A673 (cell line): ENCODE results near the gene DNAJB12. TPM values are rescaled to one million over a fixed set of nuclear protein-coding genes. Genes with fewer than 3 reads are reported as not detected.
A peak's percentile ranks its signal among the peaks of the same experiment; 100 is the strongest.

Source experiments
- BruUV-seq: library from RNA; stranded (reverse); fragments of 400-500 nt; replicated peaks from 2 replicates; lab custom pipeline; 2021; lab: Mats Ljungman, UMichigan
- CTCF ChIA-PET: fragments of 300-600 bp; sonication (Branson Sonifier 250); formaldehyde crosslinking; loops from one replicate; lab custom pipeline; 2022; ENCODE audit warnings: antibody characterized with exemption; lab: Charles Lee
- POLR2A ChIA-PET: fragments of 300-600 bp; sonication (Branson Sonifier 250); formaldehyde crosslinking; loops from one replicate; lab custom pipeline; 2022; ENCODE audit warnings: antibody characterized with exemption; ENCODE audit not compliant: low non-redundant PET; lab: Charles Lee
- DNase-seq: peaks from one replicate; pipeline ENCODE4 v3.0.0-alpha.2; 2015; ENCODE audit warnings: low spot score
- H3K27ac ChIP-seq: fragments of 200-600 bp; sonication (generic); 2 replicates; pipeline ENCODE4 v1.5.1; 2016; ENCODE audit warnings: mixed run types, low read depth, mild to moderate bottlenecking, mixed read lengths, antibody characterized with exemption, low read length; ENCODE audit not compliant: poor library complexity, severe bottlenecking
- H3K27me3 ChIP-seq: fragments of 200-600 bp; sonication (generic); replicated peaks from 2 replicates; pipeline ENCODE4 v1.6.1; 2017; ENCODE audit warnings: mixed run types, low read depth, mild to moderate bottlenecking, mixed read lengths, antibody characterized with exemption, low read length; ENCODE audit not compliant: insufficient read depth, poor library complexity
- H3K36me3 ChIP-seq: fragments of 200-600 bp; sonication (generic); 2 replicates; pipeline ENCODE4 v1.6.1; 2016; ENCODE audit warnings: mixed run types, mild to moderate bottlenecking, mixed read lengths, antibody characterized with exemption, low read length; ENCODE audit not compliant: insufficient read depth, poor library complexity, severe bottlenecking
- H3K4me1 ChIP-seq: fragments of 200-600 bp; sonication (generic); 2 replicates; pipeline ENCODE4 v1.6.1; 2017; ENCODE audit warnings: mixed run types, mild to moderate bottlenecking, mixed read lengths, antibody characterized with exemption, low read length; ENCODE audit not compliant: insufficient read depth, poor library complexity, severe bottlenecking
- H3K4me3 ChIP-seq: fragments of 200-600 bp; sonication (generic); 2 replicates; pipeline ENCODE4 v1.5.1; 2016; ENCODE audit warnings: low read depth, mixed run types, mild to moderate bottlenecking, mixed read lengths, low read length; ENCODE audit not compliant: poor library complexity, severe bottlenecking
- H3K9me3 ChIP-seq: fragments of 200-600 bp; sonication (generic); 2 replicates; pipeline ENCODE4 v1.6.1; 2016; ENCODE audit warnings: mixed run types, low read depth, mild to moderate bottlenecking, mixed read lengths, antibody characterized with exemption, low read length; ENCODE audit not compliant: poor library complexity, severe bottlenecking
- CTCF ChIP-seq: fragments of 300-800, 200-600 bp; sonication (generic); conservative IDR thresholded peaks from 2 replicates; pipeline ENCODE4 v1.5.1; 2017; ENCODE audit warnings: low read depth, mild to moderate bottlenecking, antibody characterized with exemption, low read length, moderate library complexity, mixed read lengths
- EZH2 ChIP-seq: fragments of 200-600 bp; sonication (generic); IDR thresholded peaks from 2 replicates; pipeline ENCODE4 v1.6.1; 2017; ENCODE audit warnings: borderline replicate concordance, low read depth, mild to moderate bottlenecking, mixed read lengths, antibody characterized with exemption, low read length; ENCODE audit not compliant: poor library complexity, severe bottlenecking
- intact Hi-C: fragments of 100-400 bp; cut with micrococcal nuclease; formaldehyde crosslinking; loops from one replicate; pipeline ENCODE4 v1.10.0; 2022; ENCODE audit not compliant: unreplicated experiment
- total RNA-seq: library from RNA; stranded (reverse); gene quantifications from 2 replicates; pipeline ENCODE4 v1.2.3, GENCODE V29; 2021

DNAJB12 gene
- total RNA-seq, 1 experiment from 2014 or later, result 29.5 TPM

DNA sequence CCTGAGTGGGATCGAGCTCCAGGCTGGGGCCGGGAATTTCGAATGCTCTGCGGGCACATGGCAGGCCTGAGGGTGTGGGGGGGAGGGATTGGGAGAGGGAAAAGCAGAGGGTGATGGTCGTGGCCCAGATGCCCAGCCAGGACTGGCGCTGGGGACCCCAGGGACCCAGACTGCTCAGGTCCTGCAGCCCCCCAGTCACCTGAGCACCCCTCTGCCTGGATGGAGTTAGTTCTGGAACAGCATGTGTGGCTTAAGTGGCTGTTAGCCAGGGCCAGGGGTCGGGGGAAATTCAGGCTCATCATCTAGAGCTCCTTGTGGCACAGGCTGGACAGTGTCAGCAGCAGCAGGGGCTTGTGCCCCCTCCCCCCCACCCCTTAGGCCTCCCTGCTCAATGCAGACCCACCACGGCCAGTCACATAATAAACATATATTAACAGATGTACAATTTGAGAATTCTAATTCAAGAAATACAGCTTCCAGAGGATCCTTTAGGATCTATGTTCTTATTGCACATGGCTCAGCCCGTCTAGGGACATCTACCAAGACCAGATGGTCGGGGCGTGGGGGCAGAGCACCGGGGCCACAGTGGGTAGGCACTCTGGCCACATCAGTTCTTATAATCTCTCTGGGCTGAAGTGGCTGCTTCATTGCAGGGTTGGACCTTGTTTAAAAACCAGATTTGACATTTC is 22.2 kb downstream of the DNAJB12 start:
- intact Hi-C loops, result loop anchor here (10.0 kb wide), 1 partner anchor 1018 kb away; the partner anchor contains the start of gene SLC29A3
- Histone ChIP-seq H3K4me1 (peaks cover 43% of the 10 kb centered on the region), H3K36me3 (peaks cover 9% of the 10 kb centered on the region), H3K4me3 (no peak overlapping the region), H3K27me3 (no peaks in the 10 kb centered on the region), H3K9me3 (no peaks in the 10 kb centered on the region), H3K27ac (peak overlapping the region; percentile 80)
- CTCF ChIA-PET, result interaction anchor here (1.0 kb wide), 1 partner anchor 10 kb away, joined by 3 read pairs; no protein-coding TSS in a partner anchor
- TSS peak; percentile 21 for BruUV-seq
- POLR2A ChIA-PET, result interaction anchor here (0.7 to 1.3 kb wide), 2 partner anchors 20 to 59 kb away, joined by 3 to 5 read pairs; partner anchors contain the start of gene DDIT4
- no peak for DNase-seq
- no peak for TF ChIP-seq CTCF

DNA sequence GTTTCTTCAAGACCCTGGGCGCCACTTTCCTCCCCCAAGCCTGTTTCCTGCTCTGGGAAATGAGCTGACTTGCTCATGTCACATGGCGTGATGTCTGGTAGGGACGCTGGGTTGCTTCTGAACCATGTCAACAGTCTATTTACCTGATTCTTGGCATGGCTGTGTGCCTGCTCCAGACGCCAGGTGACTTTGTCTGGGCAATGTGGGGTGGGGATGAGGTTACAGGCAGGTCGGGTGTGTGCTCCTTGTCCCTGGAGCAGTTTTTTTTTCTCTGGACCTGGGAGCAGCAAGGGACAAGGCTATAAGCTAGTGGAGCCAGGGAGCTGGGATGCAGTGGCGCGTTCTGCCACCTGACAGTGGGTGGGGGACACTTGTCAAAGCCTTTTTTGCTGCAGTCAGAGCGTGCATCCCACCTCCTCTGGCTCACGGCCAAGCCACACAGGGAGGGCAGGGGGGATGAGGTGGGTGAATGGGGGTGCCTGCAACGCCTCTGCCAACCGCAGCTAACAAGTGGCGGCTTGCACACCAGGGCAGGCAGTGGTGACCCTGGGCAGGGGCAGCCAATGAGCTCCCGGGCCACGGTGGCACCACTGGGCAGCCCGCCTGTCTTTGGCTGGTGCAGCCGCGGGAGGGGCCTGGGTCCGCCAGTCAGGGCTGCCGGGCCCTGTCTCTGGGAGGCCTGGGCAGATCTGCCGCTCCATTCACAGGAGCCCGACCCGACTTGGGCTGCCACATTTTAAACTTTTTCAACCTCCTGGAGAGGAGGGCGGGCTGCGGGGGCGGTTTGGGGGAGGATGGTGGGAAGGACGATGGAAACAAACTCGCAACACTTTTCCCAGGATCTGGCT is 22.9 kb downstream of the DNAJB12 start:
- intact Hi-C loops, result loop anchor here (10.0 kb wide), 1 partner anchor 1017 kb away; the partner anchor contains the start of gene SLC29A3
- Histone ChIP-seq H3K9me3 (no peaks in the 10 kb centered on the region), H3K4me3 (no peak overlapping the region), H3K27me3 (no peaks in the 10 kb centered on the region), H3K4me1 (peaks cover 38% of the 10 kb centered on the region), H3K27ac (peak overlapping the region; percentile 80), H3K36me3 (peaks cover 6% of the 10 kb centered on the region)
- ChIA-PET POLR2A (interaction anchor here (1.3 kb wide), 1 partner anchor 58 kb away, joined by 3 read pairs; the partner anchor contains the start of gene DDIT4), CTCF (interaction anchor here (0.5 to 1.0 kb wide), 5 partner anchors 11 to 1795 kb away, joined by 3 to 4 read pairs (median 3); no protein-coding TSS in a partner anchor)
- TF ChIP-seq EZH2 (no peak), CTCF (no peak)
- no TSS peak for BruUV-seq
- peak; percentile 91 for DNase-seq

DNA sequence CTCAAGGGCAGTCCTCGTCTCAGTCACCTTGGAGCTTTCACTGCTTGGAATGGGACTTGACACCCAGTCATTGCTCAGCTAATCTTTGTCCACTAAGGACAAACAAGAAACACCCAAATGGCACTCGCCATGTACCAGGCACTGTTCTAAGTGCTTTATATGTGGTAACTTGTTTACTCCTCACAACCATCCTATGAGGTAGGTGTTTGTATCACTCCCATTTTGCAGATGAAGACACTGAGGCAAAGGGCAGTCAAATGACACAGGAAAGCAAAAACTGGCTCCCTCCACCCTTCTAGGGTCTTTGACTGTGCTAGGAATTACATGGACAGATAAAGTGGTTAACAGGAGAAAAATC is 24.7 kb downstream of the DNAJB12 start:
- Histone ChIP-seq H3K4me1 (peaks cover 42% of the 10 kb centered on the region), H3K27ac (peak overlapping the region; percentile 48)

More for the DNA sequence above, 24.7 kb downstream of the DNAJB12 start:
- H3K4me3 ChIP-seq, result no peak overlapping the region
- TF ChIP-seq EZH2, result no peak
- TF ChIP-seq CTCF, result no peak
- BruUV-seq, result TSS peak; percentile 53
- DNase-seq, result no peak
- H3K9me3 ChIP-seq, result no peaks in the 10 kb centered on the region
- CTCF ChIA-PET, result no interaction called here
- no peaks in the 10 kb centered on the region for H3K36me3 ChIP-seq
- intact Hi-C loops, result loop anchor here (10.0 kb wide), 1 partner anchor 1015 kb away; the partner anchor contains the start of gene SLC29A3
- no peaks in the 10 kb centered on the region for H3K27me3 ChIP-seq
- POLR2A ChIA-PET, result no interaction called here
